HepG2 (cell line): Measurements from ENCODE around the gene SLC25A33. TPM values are rescaled to one million over a fixed set of nuclear protein-coding genes. Genes with fewer than 3 reads are reported as not detected.

Experiments
- BCL3 ChIP-seq: sonication (generic); formaldehyde crosslinking; IDR thresholded peaks from 2 replicates; pipeline ENCODE4 v1.5.1; 2020; ENCODE audit warnings: mild to moderate bottlenecking, missing genetic modification reagents, moderate library complexity
- GFI1 ChIP-seq: sonication (generic); formaldehyde crosslinking; IDR thresholded peaks from 2 replicates; pipeline ENCODE4 v1.5.0; 2020; ENCODE audit warnings: missing genetic modification reagents, mild to moderate bottlenecking, borderline replicate concordance
- MIXL1 ChIP-seq: IDR thresholded peaks from 2 replicates; pipeline ENCODE4 v1.6.1; 2016
- NFYB ChIP-seq: sonication (generic); formaldehyde crosslinking; IDR thresholded peaks from 2 replicates; pipeline ENCODE4 v1.4.0; 2020; ENCODE audit warnings: missing genetic modification reagents
- NKX3-1 ChIP-seq: sonication (generic); formaldehyde crosslinking; IDR thresholded peaks from 2 replicates; pipeline ENCODE4 v1.5.0; 2020; ENCODE audit warnings: missing genetic modification reagents
- PAWR ChIP-seq: sonication (generic); formaldehyde crosslinking; IDR thresholded peaks from 2 replicates; pipeline ENCODE4 v1.4.0; 2020; ENCODE audit warnings: missing genetic modification reagents, mild to moderate bottlenecking, borderline replicate concordance
- RFX3 ChIP-seq: IDR thresholded peaks from 2 replicates; pipeline ENCODE4 v1.6.1; 2016; ENCODE audit warnings: missing biosample characterization, missing genetic modification reagents
- SALL2 ChIP-seq: sonication (generic); formaldehyde crosslinking; IDR thresholded peaks from 2 replicates; pipeline ENCODE4 v1.8.1; 2023; ENCODE audit warnings: mild to moderate bottlenecking, missing genetic modification reagents, inconsistent platforms
- UBTF ChIP-seq: sonication (generic); formaldehyde crosslinking; IDR thresholded peaks from 2 replicates; pipeline ENCODE4 v1.4.0; 2020; ENCODE audit warnings: mild to moderate bottlenecking, missing genetic modification reagents
- YY1 ChIP-seq: IDR thresholded peaks from 2 replicates; pipeline ENCODE4 v1.6.1; 2011; ENCODE audit warnings: low read length, low read depth, moderate library complexity, mild to moderate bottlenecking; ENCODE audit not compliant: insufficient read depth, insufficient replicate concordance
- ZFP36 ChIP-seq: fragments of 150-350 bp; IDR thresholded peaks from 2 replicates; pipeline ENCODE4 v1.6.1; 2018; ENCODE audit warnings: borderline replicate concordance, low read length, low read depth; ENCODE audit not compliant: partially characterized antibody
- ZFX ChIP-seq: sonication (generic); formaldehyde crosslinking; IDR thresholded peaks from 2 replicates; pipeline ENCODE4 v1.4.0; 2020; ENCODE audit warnings: mild to moderate bottlenecking, low read depth, missing genetic modification reagents, moderate library complexity
- ZNF512 ChIP-seq: sonication (generic); formaldehyde crosslinking; IDR thresholded peaks from 2 replicates; pipeline ENCODE4 v1.4.0; 2020; ENCODE audit warnings: mild to moderate bottlenecking, missing genetic modification reagents
- ZNF841 ChIP-seq: sonication (generic); formaldehyde crosslinking; IDR thresholded peaks from 2 replicates; pipeline ENCODE4 v1.8.1; 2023; ENCODE audit warnings: missing genetic modification reagents, borderline replicate concordance
- polyA plus RNA-seq, 8 experiments: library from polyadenylated mRNA; depleted of rRNA in 3 of 8; stranded (reverse) in 7 of 8; unstranded in 1 of 8; fragments of >200 nt; fragmentation: Illumina TruSeq in 4 of 8; extraction: Trizol in 4 of 8; gene quantifications; 2 replicates each; pipeline versions ENCODE4 v1.2.1 to v1.2.3, GENCODE V29; 2011 to 2016; ENCODE audit warnings: low read depth in 4 of 8, missing spikeins in 1 of 8, mixed read lengths in 1 of 8; ENCODE audit not compliant: insufficient read depth in 1 of 8
- total RNA-seq, 5 experiments: library from RNA; depleted of rRNA; stranded (reverse); fragments of >200 nt; fragmentation: Illumina TruSeq; extraction: Trizol; gene quantifications; 2 replicates each; pipeline ENCODE4 v1.2.3, GENCODE V29; 2016; ENCODE audit warnings: low read depth in 1 of 5
- TF ChIP-seq, protein P1 (sequence below): sonication (generic); formaldehyde crosslinking; IDR thresholded peaks from 2 replicates; pipeline ENCODE4 v1.8.0; 2023; ENCODE audit warnings: mild to moderate bottlenecking, missing genetic modification reagents
- TF ChIP-seq, protein P2 (sequence below): sonication (generic); formaldehyde crosslinking; IDR thresholded peaks from 2 replicates; pipeline ENCODE4 v1.4.0; 2020; ENCODE audit warnings: mild to moderate bottlenecking, missing genetic modification reagents
- TF ChIP-seq, protein P3 (sequence below): sonication (generic); formaldehyde crosslinking; IDR thresholded peaks from 2 replicates; pipeline ENCODE4 v1.4.0; 2020; ENCODE audit warnings: low read depth, mild to moderate bottlenecking, missing genetic modification reagents
- TF ChIP-seq, protein P4 (sequence below): sonication (generic); formaldehyde crosslinking; IDR thresholded peaks from 2 replicates; pipeline ENCODE4 v1.5.0; 2020; ENCODE audit warnings: mild to moderate bottlenecking, missing genetic modification reagents, moderate library complexity

Gene SLC25A33
- total and polyA plus RNA-seq, 2 of the 13 experiments (the other 11 are each of a cell fraction or from before 2014, with no cell fraction given), result 15.4 to 50.3 TPM

DNA sequence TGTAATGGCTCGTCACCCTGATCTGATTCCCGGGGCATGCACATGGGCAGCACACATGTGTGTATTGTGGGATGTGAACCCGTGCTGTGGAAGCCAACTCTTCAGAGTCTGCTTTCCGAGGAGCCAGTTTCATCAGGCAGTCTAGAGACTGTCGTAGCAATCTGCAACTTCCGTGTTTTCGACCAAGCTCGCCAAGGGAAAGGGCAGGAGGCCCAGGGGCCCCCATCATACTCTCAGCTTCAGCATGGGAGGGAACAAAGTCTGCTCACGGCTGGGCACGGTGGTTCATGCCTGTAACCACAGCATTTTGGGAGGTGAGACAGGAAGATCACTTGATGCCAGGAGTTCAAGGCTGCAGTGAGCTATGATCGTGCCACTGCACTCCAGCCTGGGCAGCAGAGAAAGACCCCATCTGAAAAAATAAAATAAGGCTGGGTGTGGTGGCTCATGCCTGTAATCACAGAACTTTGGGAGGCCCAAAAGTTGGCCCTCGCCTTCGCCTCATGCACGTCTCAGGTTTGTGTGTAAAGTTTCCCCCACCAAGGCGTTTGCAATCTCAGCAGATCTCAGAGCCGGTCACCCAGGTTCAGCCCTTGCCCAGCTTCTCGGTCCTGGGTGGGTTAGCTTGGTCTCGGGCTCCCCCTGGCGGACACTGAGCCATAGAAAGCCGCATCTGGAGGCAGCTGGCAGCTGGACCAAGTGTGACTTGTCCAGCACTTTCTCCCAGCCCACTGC is 48.5 kb upstream of the SLC25A33 start (continued):
- TF ChIP-seq BCL3 (CRISPR knock-in tag), result 0 out of 2 replicates have a peak, but pooled peaks have one; percentile 32
- TF ChIP-seq, protein P1, sequence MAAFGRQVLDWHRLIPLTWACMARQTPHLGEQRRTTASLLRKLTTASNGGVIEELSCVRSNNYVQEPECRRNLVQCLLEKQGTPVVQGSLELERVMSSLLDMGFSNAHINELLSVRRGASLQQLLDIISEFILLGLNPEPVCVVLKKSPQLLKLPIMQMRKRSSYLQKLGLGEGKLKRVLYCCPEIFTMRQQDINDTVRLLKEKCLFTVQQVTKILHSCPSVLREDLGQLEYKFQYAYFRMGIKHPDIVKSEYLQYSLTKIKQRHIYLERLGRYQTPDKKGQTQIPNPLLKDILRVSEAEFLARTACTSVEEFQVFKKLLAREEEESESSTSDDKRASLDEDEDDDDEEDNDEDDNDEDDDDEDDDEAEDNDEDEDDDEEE (CRISPR knock-in tag), result no peak
- no peak for TF ChIP-seq PAWR (CRISPR knock-in tag)
- peak; percentile 9 for TF ChIP-seq ZFP36
- peak; percentile 61 for TF ChIP-seq GFI1 (CRISPR knock-in tag)
- TF ChIP-seq ZFX (CRISPR knock-in tag), result peak; percentile 45; the same call in 1 of the 2 replicates
- TF ChIP-seq, protein P2, sequence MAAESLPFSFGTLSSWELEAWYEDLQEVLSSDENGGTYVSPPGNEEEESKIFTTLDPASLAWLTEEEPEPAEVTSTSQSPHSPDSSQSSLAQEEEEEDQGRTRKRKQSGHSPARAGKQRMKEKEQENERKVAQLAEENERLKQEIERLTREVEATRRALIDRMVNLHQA (CRISPR knock-in tag), result no peak
- TF ChIP-seq SALL2 (CRISPR knock-in tag), result 0 out of 2 replicates have a peak, but pooled peaks have one; percentile 63
- no peak for TF ChIP-seq ZNF841 (CRISPR knock-in tag)
- TF ChIP-seq YY1, result peak; percentile 54
- TF ChIP-seq RFX3, result no peak
- TF ChIP-seq, protein P3, sequence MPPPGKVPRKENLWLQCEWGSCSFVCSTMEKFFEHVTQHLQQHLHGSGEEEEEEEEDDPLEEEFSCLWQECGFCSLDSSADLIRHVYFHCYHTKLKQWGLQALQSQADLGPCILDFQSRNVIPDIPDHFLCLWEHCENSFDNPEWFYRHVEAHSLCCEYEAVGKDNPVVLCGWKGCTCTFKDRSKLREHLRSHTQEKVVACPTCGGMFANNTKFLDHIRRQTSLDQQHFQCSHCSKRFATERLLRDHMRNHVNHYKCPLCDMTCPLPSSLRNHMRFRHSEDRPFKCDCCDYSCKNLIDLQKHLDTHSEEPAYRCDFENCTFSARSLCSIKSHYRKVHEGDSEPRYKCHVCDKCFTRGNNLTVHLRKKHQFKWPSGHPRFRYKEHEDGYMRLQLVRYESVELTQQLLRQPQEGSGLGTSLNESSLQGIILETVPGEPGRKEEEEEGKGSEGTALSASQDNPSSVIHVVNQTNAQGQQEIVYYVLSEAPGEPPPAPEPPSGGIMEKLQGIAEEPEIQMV (CRISPR knock-in tag), result no peak
- TF ChIP-seq NKX3-1 (CRISPR knock-in tag), result no peak
- no peak for TF ChIP-seq NFYB (CRISPR knock-in tag)
- peak; percentile 30 for TF ChIP-seq UBTF
- TF ChIP-seq, protein P4, sequence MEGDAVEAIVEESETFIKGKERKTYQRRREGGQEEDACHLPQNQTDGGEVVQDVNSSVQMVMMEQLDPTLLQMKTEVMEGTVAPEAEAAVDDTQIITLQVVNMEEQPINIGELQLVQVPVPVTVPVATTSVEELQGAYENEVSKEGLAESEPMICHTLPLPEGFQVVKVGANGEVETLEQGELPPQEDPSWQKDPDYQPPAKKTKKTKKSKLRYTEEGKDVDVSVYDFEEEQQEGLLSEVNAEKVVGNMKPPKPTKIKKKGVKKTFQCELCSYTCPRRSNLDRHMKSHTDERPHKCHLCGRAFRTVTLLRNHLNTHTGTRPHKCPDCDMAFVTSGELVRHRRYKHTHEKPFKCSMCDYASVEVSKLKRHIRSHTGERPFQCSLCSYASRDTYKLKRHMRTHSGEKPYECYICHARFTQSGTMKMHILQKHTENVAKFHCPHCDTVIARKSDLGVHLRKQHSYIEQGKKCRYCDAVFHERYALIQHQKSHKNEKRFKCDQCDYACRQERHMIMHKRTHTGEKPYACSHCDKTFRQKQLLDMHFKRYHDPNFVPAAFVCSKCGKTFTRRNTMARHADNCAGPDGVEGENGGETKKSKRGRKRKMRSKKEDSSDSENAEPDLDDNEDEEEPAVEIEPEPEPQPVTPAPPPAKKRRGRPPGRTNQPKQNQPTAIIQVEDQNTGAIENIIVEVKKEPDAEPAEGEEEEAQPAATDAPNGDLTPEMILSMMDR (CRISPR knock-in tag), result peak; percentile 96
- 0 out of 2 replicates have a peak, but pooled peaks have one; percentile 42 for TF ChIP-seq MIXL1
- TF ChIP-seq ZNF512, result 0 out of 2 replicates have a peak, but pooled peaks have one; percentile 63
